ENCODE data around the gene UGT8.

The UGT8 gene

DNA sequence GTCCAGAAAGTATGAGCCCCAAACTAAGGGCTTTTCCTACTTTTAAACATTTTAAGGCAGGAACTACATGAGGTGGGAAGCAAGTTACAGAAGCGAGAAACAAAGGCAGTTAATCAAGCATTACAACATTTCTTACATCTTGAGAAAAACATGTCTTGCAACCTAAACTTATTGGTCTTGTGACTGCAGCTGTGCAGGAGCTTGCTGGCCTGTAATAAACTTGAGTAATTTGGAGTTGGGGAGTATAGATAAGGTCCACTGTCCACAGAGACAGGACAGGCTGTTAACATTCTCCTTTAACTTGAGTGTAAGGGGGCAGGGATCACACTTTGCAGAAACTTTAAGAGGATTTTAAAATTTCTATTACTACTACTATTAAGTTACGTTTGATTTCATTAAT, 2.7 kb upstream of the UGT8 start:
- Histone ChIP-seq H3K4me2 (ENCODE audit: low read length, poor library complexity, severe bottlenecking) (no peak overlapping the region), H3K4ac (ENCODE audit: low read depth in 1 of 2, low read length in 2 of 2) (no peak overlapping the region), H2BK5ac (ENCODE audit: low read depth, low read length, poor library complexity, severe bottlenecking) (no peak overlapping the region), H3K9me3 (ENCODE audit: control insufficient read depth, low read length) (no peaks in the 10 kb centered on the region), H2BK12ac (ENCODE audit: low read length in 2 of 2) (no peak overlapping the region), H3K27me3 (ENCODE audit: control insufficient read depth in 1 of 2, insufficient read depth in 1 of 2, low read length in 2 of 2) (peaks cover 0 to 70% of the 10 kb centered on the region in 2 experiments), H4K8ac (ENCODE audit: low read length) (no peak overlapping the region), H3K9ac (ENCODE audit: low read length) (no peak overlapping the region), H3K4me3 (ENCODE audit: insufficient read depth in 1 of 2, low read depth in 1 of 2, low read length in 2 of 2) (no peak overlapping the region), H3K27ac (ENCODE audit: low read length, poor library complexity, severe bottlenecking) (no peak overlapping the region), H3K14ac (ENCODE audit: low read length in 2 of 2) (no peak overlapping the region), H3K4me1 (ENCODE audit: control insufficient read depth, insufficient read depth, low read depth, low read length) (peaks cover 8% of the 10 kb centered on the region), H2BK120ac (ENCODE audit: low read depth, low read length) (no peak overlapping the region), H2AFZ (ENCODE audit: low read depth, low read length) (no peak overlapping the region), H3K36me3 (ENCODE audit: control insufficient read depth in 1 of 2, insufficient read depth in 2 of 2, low read depth in 1 of 2, low read length in 2 of 2) (no peaks in the 10 kb centered on the region), H3K18ac (ENCODE audit: low read depth in 1 of 2, low read length in 2 of 2) (no peak overlapping the region), H3K23ac (ENCODE audit: low read length in 2 of 2) (no peak overlapping the region), H2BK15ac (ENCODE audit: low read depth, poor library complexity, severe bottlenecking) (no peak overlapping the region), H4K91ac (ENCODE audit: low read length) (no peak overlapping the region), H3K79me1 (replicated peaks; ENCODE audit: low read length, poor library complexity, severe bottlenecking) (no peaks in the 10 kb centered on the region), H2AK5ac (ENCODE audit: low read length, severe bottlenecking) (no peak overlapping the region)
- DNase-seq, result no peak
- no CpG with 5 or more reads among the region's 2 CpGs for WGBS

- Histone ChIP-seq H3K36me3 (ENCODE audit: control insufficient read depth in 1 of 2, insufficient read depth in 2 of 2, low read depth in 1 of 2, low read length in 2 of 2) (no peaks in the 10 kb centered on the region), H2BK120ac (ENCODE audit: low read depth, low read length) (no peak overlapping the region), H3K18ac (ENCODE audit: low read depth in 1 of 2, low read length in 2 of 2) (no peak overlapping the region), H2AFZ (ENCODE audit: low read depth, low read length) (no peak overlapping the region), H3K23ac (ENCODE audit: low read length in 2 of 2) (no peak overlapping the region), H2AK5ac (ENCODE audit: low read length, severe bottlenecking) (no peak overlapping the region), H3K14ac (ENCODE audit: low read length in 2 of 2) (no peak overlapping the region), H3K27ac (ENCODE audit: low read length, poor library complexity, severe bottlenecking) (no peak overlapping the region), H3K4me3 (ENCODE audit: insufficient read depth in 1 of 2, low read depth in 1 of 2, low read length in 2 of 2) (peak overlapping the region in 1 of 2 experiments; percentile 77), H4K91ac (ENCODE audit: low read length) (no peak overlapping the region), H2BK15ac (ENCODE audit: low read depth, poor library complexity, severe bottlenecking) (no peak overlapping the region), H3K27me3 (ENCODE audit: control insufficient read depth in 1 of 2, insufficient read depth in 1 of 2, low read length in 2 of 2) (peaks cover 0 to 76% of the 10 kb centered on the region in 2 experiments), H3K9ac (ENCODE audit: low read length) (no peak overlapping the region), H2BK5ac (ENCODE audit: low read depth, low read length, poor library complexity, severe bottlenecking) (no peak overlapping the region), H3K4me1 (ENCODE audit: control insufficient read depth, insufficient read depth, low read depth, low read length) (peaks cover 8% of the 10 kb centered on the region), H3K9me3 (ENCODE audit: control insufficient read depth, low read length) (no peaks in the 10 kb centered on the region), H2BK12ac (ENCODE audit: low read length in 2 of 2) (no peak overlapping the region), H3K79me1 (replicated peaks; ENCODE audit: low read length, poor library complexity, severe bottlenecking) (peaks cover 2% of the 10 kb centered on the region), H4K8ac (ENCODE audit: low read length) (no peak overlapping the region), H3K4ac (ENCODE audit: low read depth in 1 of 2, low read length in 2 of 2) (no peak overlapping the region), H3K4me2 (ENCODE audit: low read length, poor library complexity, severe bottlenecking) (peak overlapping the region; percentile 97)
- WGBS, result 59% methylated on average over 14 of the region's 17 CpGs
- DNase-seq, result no peak
Observed at GRCh38 chr4:114597410-114598115, 1.0 kb upstream of the UGT8 start.

DNA sequence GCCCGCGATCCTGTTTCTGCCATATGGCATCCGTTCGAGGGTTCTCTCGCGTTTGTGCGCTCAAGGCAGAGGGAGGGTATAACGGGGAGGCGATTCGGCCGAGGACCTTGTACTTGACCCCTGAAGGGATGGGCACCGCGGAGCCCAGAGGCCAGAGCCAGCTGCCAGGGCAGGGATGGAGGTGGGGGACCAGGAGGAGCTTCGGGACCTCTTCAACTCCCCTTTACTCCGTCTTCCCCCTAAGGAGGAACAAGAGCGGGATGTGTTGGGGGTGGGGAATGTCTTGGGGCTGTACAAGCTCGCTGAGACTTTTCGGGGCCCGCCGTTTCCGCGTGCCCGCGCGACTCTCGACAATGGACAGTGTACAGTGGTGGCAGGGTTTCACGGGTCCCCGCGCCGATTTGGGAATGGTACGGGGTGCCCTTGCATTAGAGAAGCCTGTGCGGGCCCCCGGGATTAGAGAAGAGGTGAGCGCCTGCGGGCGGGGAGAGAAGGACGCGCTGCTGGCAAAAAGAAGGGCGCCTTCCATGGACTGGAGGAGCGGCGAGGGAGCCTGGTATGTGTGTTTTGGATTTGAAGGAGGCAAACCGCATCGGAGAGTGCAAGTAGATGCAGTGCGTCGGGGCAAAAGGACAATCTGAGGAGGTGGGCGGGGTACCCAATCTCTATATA, 760 bp downstream of the UGT8 start:
- H3K9ac ChIP-seq (ENCODE audit: low read length), result no peak overlapping the region
- peak overlapping the region; percentile 71 to 74 for H3K4me3 ChIP-seq (ENCODE audit: insufficient read depth in 1 of 2, low read depth in 1 of 2, low read length in 2 of 2)
- no peak overlapping the region for H2BK15ac ChIP-seq (ENCODE audit: low read depth, poor library complexity, severe bottlenecking)
- no peak overlapping the region for H4K8ac ChIP-seq (ENCODE audit: low read length)
- no peaks in the 10 kb centered on the region for H3K9me3 ChIP-seq (ENCODE audit: control insufficient read depth, low read length)
- H2AK5ac ChIP-seq (ENCODE audit: low read length, severe bottlenecking), result no peak overlapping the region
- peak overlapping the region; percentile 74 for H3K4me2 ChIP-seq (ENCODE audit: low read length, poor library complexity, severe bottlenecking)
- H2BK5ac ChIP-seq (ENCODE audit: low read depth, low read length, poor library complexity, severe bottlenecking), result no peak overlapping the region
- H3K18ac ChIP-seq (ENCODE audit: low read depth in 1 of 2, low read length in 2 of 2), result no peak overlapping the region
- peaks cover 0 to 61% of the 10 kb centered on the region in 2 experiments for H3K27me3 ChIP-seq (ENCODE audit: control insufficient read depth in 1 of 2, insufficient read depth in 1 of 2, low read length in 2 of 2)
- H3K79me1 ChIP-seq (replicated peaks; ENCODE audit: low read length, poor library complexity, severe bottlenecking), result peaks cover 3% of the 10 kb centered on the region
- WGBS, result 1% methylated on average over 43 of the region's 46 CpGs
- peak; percentile 11 for DNase-seq
- H3K27ac ChIP-seq (ENCODE audit: low read length, poor library complexity, severe bottlenecking), result no peak overlapping the region
- H3K4me1 ChIP-seq (ENCODE audit: control insufficient read depth, insufficient read depth, low read depth, low read length), result peaks cover 8% of the 10 kb centered on the region
- H2BK12ac ChIP-seq (ENCODE audit: low read length in 2 of 2), result no peak overlapping the region
- H3K23ac ChIP-seq (ENCODE audit: low read length in 2 of 2), result no peak overlapping the region
- H2AFZ ChIP-seq (ENCODE audit: low read depth, low read length), result no peak overlapping the region
- H3K14ac ChIP-seq (ENCODE audit: low read length in 2 of 2), result no peak overlapping the region
- H3K36me3 ChIP-seq (ENCODE audit: control insufficient read depth in 1 of 2, insufficient read depth in 2 of 2, low read depth in 1 of 2, low read length in 2 of 2), result no peaks in the 10 kb centered on the region
- H3K4ac ChIP-seq (ENCODE audit: low read depth in 1 of 2, low read length in 2 of 2), result no peak overlapping the region
- no peak overlapping the region for H4K91ac ChIP-seq (ENCODE audit: low read length)
- H2BK120ac ChIP-seq (ENCODE audit: low read depth, low read length), result no peak overlapping the region

DNA sequence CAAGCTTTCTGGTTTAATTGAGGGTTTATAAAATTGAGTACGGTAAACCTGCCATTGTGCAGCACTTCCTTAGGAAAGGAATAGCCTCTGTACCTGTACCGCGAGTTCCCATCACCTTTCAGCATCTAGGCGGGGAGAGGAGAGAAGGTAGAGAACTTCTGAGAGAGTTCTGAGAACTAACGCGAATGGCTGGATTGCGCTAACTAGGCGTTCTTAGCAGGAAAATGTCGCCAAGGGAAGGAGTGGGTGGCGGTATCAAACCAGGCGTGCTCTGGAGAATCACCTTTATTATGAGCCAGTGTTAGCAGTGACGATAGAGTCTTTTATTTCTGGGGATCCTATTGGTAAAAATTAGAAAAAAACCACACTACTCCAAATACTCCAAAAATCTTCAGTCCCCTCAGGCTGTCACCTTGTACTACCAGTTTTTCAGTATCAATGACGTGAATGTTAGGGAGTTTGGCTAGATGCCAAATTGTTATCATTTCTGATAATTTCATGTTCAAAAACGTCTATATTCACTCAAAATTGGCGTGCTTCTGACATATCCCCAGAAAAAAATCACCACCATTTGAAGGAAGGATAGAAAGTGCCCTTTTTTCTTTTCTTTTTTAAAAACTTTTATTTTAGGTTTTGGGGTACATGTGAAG, 1.4 kb downstream of the UGT8 start:
- Histone ChIP-seq H3K9ac (ENCODE audit: low read length) (no peak overlapping the region), H3K4me3 (ENCODE audit: insufficient read depth in 1 of 2, low read depth in 1 of 2, low read length in 2 of 2) (peak overlapping the region; percentile 71 to 74), H3K27ac (ENCODE audit: low read length, poor library complexity, severe bottlenecking) (no peak overlapping the region), H3K14ac (ENCODE audit: low read length in 2 of 2) (no peak overlapping the region), H3K79me1 (replicated peaks; ENCODE audit: low read length, poor library complexity, severe bottlenecking) (peaks cover 3% of the 10 kb centered on the region), H3K4me2 (ENCODE audit: low read length, poor library complexity, severe bottlenecking) (peak overlapping the region; percentile 74), H4K8ac (ENCODE audit: low read length) (no peak overlapping the region), H3K4me1 (ENCODE audit: control insufficient read depth, insufficient read depth, low read depth, low read length) (peaks cover 8% of the 10 kb centered on the region), H3K36me3 (ENCODE audit: control insufficient read depth in 1 of 2, insufficient read depth in 2 of 2, low read depth in 1 of 2, low read length in 2 of 2) (no peaks in the 10 kb centered on the region), H4K91ac (ENCODE audit: low read length) (no peak overlapping the region), H2AFZ (ENCODE audit: low read depth, low read length) (no peak overlapping the region), H2BK5ac (ENCODE audit: low read depth, low read length, poor library complexity, severe bottlenecking) (no peak overlapping the region), H3K4ac (ENCODE audit: low read depth in 1 of 2, low read length in 2 of 2) (no peak overlapping the region), H3K27me3 (ENCODE audit: control insufficient read depth in 1 of 2, insufficient read depth in 1 of 2, low read length in 2 of 2) (peaks cover 0 to 56% of the 10 kb centered on the region in 2 experiments), H2BK15ac (ENCODE audit: low read depth, poor library complexity, severe bottlenecking) (no peak overlapping the region), H3K23ac (ENCODE audit: low read length in 2 of 2) (no peak overlapping the region), H2AK5ac (ENCODE audit: low read length, severe bottlenecking) (no peak overlapping the region), H3K9me3 (ENCODE audit: control insufficient read depth, low read length) (no peaks in the 10 kb centered on the region), H2BK12ac (ENCODE audit: low read length in 2 of 2) (no peak overlapping the region), H3K18ac (ENCODE audit: low read depth in 1 of 2, low read length in 2 of 2) (no peak overlapping the region), H2BK120ac (ENCODE audit: low read depth, low read length) (no peak overlapping the region)
- no peak for DNase-seq
- 4% methylated on average over 9 of the region's 15 CpGs for WGBS

All from mesenchymal stem cell (in vitro differentiated cells and primary cell).